ENCODE results near the gene APLP2.
A peak's percentile ranks its signal among the peaks of the same experiment; 100 is the strongest.
"Not testable (repeated sequence)": the region's sequence is repeated elsewhere in the genome, so short reads cannot be mapped to it uniquely, and the experiment has no call there.

Gene APLP2

DNA sequence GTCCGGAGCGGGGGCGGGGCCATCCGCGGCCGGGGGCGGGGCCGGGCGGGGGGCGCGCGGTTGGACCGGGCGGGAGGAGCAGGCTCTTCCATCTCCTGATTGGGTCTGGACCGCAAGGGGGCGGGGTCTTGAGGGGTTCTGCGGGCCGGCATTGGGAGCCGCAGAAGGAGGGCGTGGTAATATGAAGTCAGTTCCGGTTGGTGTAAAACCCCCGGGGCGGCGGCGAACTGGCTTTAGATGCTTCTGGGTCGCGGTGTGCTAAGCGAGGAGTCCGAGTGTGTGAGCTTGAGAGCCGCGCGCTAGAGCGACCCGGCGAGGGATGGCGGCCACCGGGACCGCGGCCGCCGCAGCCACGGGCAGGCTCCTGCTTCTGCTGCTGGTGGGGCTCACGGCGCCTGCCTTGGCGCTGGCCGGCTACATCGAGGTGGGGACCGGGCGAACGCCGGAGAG lies at the start of gene APLP2:
Gene APLP2 (plus strand): TSS at position 236 of the 450 bp plus-strand sequence. CDS start 84 bp downstream, at position 320.
- DNase-seq (ENCODE audit: low read depth in 3 of 3), result peak; percentile 94 to 96 (median 95)

DNA sequence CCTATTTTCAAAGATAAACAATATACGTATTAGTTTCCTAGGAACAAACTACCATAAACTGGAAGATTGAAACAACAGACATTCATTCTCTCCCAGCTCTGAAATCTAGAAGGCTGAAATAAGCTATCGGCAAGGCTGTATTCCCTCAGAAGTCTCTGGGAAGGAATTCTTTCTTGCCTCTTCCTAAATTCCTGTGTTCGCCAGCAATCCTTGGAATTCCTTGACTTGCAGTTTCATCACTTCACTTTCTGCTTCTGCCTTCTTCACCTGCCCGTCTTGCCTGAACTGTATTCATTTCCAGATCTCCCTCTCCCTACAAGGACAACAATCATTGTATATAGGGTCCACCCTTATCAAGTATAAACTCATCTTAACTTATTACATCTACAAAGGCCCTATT lies 49.4 kb upstream of the APLP2 start:
- DNase-seq (ENCODE audit: low read depth in 3 of 3), result no peak

DNA sequence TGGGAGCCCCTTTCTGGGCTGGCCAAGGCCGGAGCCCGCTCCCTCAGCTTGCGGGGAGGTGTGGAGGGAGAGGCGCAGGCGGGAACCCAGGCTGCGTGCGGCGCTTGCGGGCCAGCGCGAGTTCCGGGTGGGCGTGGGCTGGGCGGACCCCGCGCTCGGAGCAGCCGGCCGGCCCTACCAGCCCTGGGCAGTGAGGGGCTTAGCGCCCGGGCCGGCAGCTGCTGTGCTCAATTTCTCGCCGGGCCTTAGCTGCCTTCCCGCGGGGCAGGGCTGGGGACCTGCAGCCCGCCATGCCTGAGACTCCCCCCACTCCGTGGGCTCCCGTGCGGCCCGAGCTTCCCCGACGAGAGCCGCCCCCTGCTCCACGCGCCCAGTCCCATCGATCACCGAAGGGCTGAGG lies 48.1 kb upstream of the APLP2 start:
- DNase-seq (ENCODE audit: low read depth in 3 of 3), result not testable (repeated sequence)

DNA sequence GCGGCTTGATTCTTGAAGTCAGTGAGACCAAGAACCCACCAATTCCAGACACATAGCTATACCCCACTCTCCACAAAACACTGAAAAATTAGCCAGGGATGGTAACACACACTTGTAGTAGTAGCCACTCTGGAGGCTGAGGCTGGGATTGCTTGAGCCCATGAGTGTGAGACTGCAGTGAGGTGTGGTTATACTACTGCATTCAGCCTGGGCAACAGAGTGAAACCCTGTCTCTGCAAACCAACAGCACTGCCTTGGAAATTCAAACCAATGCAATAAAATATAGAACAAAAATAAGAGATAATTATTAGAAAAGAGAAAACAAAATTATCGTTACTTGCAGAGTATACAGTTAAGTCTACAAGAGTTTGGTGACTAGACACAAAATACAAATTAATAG lies 46.9 kb upstream of the APLP2 start:
- DNase-seq (ENCODE audit: low read depth in 3 of 3), result no peak

DNA sequence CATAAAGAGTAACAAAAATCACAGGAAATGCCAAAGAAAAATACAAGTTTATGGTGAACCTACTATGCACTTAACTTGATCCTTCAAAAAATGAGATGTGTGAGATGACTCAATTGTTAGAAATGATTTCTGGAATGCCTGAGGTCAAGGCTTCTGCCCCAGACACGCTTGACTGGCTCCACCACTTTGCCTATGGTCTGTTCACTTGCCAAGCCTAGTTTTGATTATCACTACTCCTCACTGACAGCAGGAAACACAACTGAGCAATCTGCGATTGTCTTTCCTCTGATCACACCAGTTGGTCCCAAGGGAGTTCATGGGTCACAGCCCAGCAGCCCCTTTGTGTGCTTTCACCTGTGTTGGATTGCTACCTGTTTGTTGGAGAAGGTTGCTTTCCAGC lies 46.5 kb upstream of the APLP2 start:
- no peak for DNase-seq (ENCODE audit: low read depth in 3 of 3)

DNA sequence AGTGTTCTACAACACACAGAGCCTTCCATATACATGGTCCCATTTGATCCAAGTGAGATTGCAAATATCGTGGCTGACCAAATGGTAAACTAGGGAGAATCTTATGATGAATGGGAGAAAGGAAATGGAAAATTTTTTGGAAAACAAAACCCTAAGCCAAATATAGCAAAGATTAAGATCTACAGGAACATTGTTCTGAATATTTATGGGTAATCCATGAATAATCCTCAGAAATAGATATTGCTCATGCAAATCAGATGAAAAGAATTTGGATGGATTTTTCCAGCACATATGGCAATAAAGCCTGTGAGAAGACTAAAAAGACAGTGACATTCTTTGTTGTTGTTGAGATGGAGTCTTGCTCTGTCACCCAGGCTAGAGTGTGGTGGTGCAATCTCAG lies 45.3 kb upstream of the APLP2 start:
- DNase-seq (ENCODE audit: low read depth in 3 of 3), result no peak

DNA sequence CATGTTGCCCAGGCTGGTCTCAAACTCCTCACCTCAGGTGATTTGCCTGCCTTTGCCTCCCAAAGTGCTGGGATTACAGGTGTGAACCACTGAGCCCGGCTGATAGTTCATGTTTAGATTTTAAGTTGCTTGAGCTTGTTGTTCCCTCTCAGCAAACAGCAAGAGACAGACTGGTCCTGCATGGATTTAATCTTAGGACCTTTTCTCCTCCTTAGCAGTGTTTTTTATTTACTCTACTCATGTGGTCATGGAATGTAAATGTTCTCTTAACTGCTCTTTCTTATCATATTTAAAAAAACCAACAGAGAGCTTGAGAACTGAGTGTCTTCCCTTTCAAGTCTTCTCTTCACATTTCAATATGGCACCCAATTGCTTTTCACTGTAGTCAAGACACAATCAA lies 44.3 kb upstream of the APLP2 start:
- DNase-seq (ENCODE audit: low read depth in 3 of 3), result no peak

DNA sequence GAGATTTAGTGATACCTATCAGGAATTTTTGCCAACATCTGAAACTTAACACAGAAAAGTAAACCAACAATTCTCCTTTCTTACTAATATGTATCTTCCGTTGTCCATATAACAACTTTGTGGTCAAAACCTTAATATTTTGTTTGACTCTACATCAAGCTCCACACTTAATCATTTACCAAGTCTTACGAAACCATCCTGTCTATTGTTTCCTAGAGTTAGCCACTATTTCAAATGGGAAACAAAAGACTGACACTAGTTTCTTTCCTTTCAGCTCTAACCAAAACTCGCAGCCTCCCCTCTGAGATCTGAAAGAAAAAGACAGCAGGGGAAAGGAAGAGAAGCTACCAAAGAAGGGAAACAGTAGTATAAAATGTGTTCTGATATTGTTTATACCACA lies 40.6 kb upstream of the APLP2 start:
- DNase-seq (ENCODE audit: low read depth in 3 of 3), result no peak

DNA sequence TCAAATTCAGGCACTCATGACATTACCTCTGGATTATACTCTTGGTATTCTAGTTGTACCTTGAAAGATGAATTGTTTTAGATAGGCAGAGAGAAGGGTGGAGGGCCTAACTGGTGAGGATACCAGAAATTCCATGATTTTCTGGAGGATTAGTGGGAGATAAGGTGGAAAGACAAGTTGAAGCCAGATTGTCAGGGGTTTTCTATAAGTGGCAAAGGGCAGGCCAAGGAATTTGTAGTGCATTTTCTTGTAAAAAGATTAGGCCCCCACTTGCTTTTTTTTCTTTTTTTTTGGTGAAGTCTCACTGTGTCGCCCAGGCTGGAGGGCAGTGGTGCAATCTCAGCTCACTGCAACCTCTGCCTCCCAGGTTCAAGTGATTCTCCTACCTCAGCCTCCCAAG lies 38.6 kb upstream of the APLP2 start:
- no peak for DNase-seq (ENCODE audit: low read depth in 3 of 3)

DNA sequence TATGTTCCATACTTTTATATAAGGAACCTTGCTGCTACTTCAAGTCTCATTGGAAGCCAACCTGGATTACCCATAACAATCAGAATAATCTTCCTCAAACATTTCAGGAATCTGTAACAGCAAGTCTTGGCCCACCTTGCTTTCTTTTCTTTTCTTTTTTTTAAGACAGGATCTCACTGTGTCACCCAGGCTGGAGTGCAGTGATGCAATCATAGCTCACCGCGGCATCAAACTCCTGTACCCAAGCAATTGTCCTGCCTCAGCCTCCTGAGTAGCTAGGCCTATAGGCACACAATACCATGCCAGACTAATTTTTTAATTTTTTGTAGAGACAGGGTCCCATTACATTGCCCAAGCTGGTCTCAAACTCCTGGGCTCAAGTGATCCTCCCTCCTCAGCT lies 37.7 kb upstream of the APLP2 start:
- DNase-seq (ENCODE audit: low read depth in 3 of 3), result no peak

DNA sequence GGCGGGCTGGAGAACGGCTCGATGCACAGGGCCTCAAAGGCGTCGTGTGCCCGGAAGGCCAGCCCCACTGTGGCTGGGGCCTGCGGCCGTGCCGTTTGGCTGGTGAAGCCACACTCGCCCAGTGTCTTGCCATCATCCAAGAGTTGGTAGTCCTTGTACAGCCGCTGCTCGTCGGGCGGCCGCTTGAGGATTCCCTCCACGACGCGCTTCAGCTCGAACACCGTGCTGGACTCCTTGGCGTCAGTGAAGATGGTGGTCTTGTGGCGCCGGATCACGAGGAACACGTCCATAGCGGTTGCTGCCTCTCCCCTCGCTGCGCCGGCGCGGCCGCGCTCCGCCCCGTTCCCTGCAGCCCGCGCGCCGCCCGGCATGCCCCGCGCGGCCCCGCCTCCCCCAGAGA lies 36.8 kb upstream of the APLP2 start:
- no peak for DNase-seq (ENCODE audit: low read depth in 3 of 3)

DNA sequence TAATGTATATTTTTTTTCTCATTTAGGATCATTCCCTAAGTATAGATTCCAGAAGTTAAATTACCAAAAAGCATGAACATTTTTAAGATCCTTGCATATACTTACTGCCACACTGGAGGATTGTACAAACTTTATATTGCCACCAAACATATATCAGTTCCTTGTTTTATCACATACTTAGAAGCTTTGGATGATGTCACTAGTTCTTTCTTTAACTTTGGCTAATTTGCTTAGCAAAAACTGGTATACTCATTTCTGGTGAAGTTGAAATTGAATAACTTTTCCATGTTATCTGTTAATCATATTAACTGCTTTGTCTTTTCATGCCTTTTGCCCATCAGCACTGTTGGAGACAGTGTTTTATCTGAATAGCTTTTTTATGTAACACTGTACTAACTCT lies 35.5 kb upstream of the APLP2 start:
- DNase-seq (ENCODE audit: low read depth in 3 of 3), result no peak

DNA sequence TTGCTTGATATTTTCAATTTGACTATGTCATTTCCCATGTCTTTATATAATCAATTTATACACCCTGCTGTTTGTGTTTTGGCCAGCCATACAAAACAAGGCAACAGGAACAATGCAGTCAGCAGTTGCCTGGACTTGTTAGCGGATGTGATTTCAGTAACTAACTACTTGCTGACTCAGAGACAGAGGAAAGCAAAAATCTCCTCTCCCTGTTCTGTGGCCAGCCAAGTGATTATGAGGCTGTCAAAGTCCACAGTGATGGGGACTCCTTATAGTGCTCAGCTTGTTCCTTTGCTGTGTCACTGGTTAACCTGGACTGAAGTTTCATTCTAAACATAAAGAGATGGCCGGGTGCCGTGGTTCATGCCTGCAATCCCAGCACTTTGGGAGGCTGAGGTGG lies 32.6 kb upstream of the APLP2 start:
- DNase-seq (ENCODE audit: low read depth in 3 of 3), result no peak

DNA sequence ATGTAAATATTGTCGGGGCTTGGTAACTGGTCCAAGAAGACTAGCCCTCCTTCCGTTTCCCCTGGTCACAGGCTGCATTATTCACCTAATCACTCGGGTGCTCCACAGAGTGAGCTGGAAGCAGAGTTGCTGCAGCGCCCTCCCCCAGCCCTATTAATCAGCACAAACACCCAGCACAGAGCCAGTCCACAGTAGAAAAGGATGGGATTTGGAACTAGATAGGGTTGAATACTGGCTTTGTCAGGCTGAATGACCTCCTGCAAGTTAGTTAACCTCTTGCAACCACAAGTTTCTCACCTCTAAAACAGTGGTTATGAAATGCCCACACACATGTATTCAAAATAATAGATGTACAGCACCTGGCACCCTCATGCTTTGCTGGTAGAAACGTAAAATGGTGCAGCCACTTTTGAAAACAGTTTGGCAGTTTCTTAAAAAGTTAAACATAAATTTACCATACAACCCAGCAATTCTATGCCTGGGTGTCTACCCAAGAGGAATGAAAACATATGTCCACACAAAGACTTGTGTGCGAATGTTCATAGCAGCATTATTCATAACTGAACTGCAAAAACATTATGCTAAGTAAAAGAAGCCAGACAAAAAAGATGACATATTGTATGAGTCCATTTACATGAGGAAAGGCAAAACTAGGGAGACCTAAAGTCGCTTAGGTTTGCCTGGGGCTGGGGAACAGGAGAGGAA lies 31.7 kb upstream of the APLP2 start:
- DNase-seq (ENCODE audit: low read depth in 3 of 3), result no peak

DNA sequence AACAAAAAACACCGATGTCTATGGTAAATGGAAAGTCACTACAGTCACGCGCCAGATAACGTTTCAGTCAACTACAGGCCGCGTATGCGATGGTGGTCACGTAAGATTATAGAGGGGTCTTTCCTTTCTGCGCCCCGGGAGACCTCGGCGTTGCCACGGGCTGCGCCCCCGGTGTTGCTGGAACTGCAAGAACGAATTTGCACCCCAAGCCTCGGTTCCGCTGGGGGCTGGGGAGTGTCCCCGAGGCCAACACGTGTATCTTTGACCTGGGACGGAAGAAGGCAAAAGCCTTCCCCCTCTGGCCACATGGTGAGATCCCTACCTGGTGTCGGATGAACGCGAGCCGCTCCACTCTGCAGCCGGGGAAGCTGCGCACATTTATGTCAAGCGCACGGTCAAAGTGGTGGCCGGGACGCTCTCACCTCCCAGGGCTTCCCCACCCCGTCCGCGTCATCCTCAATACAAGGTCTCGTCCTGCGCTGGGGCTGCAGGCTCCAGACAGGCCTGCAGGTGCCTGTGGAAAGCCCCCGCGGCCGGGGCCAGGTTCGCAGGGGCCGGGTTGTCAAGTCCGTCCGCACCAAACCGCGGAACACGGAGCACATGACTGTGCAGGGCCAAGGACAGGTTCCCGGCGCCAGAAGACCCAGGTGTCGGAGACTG lies 29.3 kb upstream of the APLP2 start:
- DNase-seq (ENCODE audit: low read depth in 3 of 3), result no peak

DNA sequence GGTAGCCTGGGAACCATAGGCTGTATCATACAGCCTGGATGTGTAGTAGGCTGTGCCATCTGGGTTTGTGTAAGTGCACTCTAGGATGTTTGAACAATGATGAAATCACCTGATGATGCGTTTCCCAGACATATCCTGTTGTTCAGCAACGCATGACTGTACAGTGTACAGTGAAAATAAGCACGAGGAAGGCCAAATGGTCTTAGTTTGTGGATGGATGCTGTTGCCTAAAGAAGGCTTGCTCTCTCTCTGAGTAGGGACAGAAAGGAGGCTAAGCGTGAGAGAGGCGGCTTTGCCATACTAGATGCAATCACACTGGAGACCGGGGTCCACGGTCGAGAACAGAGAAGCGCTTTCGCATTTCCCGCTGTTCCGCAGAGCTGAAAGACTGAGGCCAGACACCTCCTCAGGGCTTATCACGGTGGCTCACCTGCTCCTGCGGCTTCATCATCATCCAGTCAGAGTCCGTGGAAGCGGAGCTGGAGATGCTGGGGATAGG lies 27.6 kb upstream of the APLP2 start:
- DNase-seq (ENCODE audit: low read depth in 3 of 3), result no peak

DNA sequence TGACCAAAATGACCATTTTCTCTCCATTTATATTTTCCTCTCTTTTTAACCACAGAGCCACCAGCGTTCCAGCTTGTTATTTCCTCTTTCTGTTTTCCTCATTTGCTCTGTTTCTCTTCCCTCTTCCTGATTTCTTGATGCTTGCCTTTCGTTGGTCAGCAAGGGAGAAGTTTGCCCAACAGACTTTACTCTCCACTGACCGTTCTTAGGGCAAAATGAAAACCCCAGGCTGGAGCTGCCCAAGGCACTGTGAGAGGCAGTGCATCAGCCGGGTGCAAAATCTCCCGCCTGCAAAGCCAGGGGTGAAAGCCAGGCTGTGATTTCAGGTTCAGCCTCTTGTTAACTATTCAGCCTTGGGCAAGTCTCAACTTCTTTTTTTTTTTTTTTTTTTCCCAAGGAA lies 26.1 kb upstream of the APLP2 start:
- no peak for DNase-seq (ENCODE audit: low read depth in 3 of 3)

DNA sequence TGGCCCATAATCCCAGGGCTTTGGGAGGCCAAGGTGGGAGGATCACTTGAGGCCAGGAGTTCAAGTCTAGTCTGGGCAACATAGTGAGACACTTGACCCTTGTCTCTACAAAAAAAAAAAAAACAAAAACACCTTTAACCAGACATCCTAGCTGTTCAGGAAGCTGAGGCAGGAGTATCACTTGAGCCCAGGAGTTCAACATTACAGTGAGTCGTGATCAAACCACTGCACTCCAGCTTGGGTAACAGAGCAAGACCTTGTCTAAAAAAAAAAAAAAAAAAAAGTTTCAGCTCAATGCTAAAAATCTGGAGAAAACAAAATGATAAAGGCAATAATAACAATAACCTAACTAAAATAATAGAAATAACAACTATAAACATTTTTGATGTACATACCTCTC lies 22.6 kb upstream of the APLP2 start:
- DNase-seq (ENCODE audit: low read depth in 3 of 3), result no peak

DNA sequence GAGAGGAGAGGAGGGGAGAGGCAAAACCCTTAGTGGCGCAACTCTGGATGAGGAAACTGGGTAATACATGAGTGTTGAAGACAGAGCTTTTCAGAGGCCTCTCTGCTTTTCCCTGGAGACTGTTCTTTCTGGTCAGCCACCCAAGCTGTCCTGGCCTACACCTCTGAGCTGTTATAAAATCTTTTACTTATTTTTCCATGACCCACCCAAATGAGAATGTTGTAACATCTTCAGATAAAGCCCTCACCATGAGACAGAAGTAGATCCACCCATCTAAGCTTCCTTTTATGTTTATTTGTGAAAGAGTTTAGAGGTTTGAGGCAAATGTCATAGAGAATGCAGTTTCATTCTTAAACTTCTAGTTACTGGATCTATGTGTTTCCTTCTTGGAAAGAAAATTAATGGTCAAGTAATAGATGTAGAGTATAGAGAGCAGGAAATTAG lies 20.3 kb upstream of the APLP2 start:
- DNase-seq (ENCODE audit: low read depth in 3 of 3), result no peak

DNA sequence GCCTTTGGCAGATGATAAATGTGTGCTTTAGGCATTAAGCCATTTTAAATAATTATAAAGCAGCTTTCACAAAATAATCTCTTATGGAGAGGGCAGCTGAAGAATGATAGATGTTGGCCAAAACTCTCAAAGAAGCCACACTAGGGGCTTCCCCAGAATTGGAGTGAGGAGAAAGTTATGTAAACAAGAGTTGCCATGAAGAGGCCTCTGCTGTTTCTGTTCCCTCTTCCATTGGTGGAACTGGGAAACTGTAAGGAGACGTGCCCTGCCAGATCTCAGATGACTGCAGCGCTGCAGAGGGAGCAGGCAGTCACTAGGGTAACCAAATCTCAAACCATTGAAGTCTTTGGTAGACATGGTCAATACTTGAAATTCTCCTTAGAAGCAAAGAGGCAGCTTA lies 19.4 kb upstream of the APLP2 start:
- no peak for DNase-seq (ENCODE audit: low read depth in 3 of 3)

DNA sequence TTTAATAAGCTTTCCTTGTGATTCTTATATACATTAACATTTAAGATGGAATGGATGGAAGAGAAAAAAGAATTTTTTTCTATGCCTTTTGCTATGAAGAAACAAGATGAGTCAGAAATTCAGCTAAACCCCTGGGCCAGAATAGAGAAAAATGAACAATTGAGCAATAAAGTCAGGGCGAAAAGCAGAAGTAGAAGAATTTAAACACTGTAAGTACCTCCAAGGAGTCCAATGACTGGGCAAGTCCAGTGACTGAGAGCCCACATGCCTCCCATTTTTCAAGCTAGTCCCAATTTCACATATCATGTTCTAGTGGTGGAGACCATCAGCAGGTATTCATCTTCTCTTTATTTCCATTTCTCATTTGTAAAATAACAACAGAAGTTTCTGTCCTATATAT lies 18.6 kb upstream of the APLP2 start:
- DNase-seq (ENCODE audit: low read depth in 3 of 3), result no peak

DNA sequence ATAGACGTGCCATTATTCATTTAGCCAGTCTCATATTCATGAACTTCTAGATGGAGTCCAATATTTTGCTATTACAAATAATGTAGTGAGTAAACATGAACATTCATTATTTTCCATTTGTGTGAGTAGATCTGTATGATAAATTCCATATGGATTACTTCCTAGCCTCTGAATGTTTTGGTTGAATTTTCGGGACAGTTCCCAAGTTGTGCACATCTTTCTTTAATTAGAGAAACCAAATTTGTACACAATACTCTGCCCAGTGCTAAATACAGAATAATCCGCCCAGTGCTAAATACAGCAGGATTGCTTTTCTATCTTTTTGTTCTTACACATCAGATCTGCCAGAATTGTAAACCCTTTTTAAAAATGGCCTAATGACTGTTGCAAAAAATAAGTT lies 17.1 kb upstream of the APLP2 start:
- no peak for DNase-seq (ENCODE audit: low read depth in 3 of 3)

DNA sequence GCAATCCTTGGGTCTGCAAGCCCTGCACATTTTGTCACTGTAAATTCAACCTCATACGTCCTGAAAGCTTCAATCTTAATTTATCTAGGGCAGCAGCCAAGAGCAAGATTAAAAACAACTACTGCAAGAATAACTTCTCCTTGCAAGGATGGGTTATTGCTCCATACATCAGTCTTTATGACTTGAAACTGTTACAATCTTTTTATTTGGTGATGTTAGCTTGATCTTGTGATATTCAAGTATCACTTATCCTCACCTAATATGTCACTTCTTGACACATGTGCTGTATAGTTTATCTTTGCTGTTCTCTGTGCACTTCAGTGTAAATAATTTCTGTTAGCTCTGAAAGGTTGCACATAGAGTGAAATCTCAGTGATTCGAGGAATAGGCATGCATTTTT lies 14.7 kb upstream of the APLP2 start:
- no peak for DNase-seq (ENCODE audit: low read depth in 3 of 3)
